ENCODE results near the gene RPL27A.

GRCh38 chr11:8689726-8690255 is 7.2 kb downstream of the RPL27A start:
- no peak for TF ChIP-seq EZH2 (IDR thresholded peaks at IDR 0.05)
- TF ChIP-seq POLR2A (IDR thresholded peaks at IDR 0.05; ENCODE audit: borderline replicate concordance, extremely low read depth, insufficient read depth, insufficient read length) = no peak
- TF ChIP-seq CTCF (IDR thresholded peaks at IDR 0.05 in 2 of 3, conservative IDR thresholded peaks at IDR 0.05 in 1 of 3; ENCODE audit: borderline replicate concordance in 1 of 3, insufficient read depth in 1 of 3, low read depth in 2 of 3, low read length in 2 of 3) = no peak
- TF ChIP-seq REST (IDR thresholded peaks at IDR 0.05; ENCODE audit: low read depth) = no peak
- no peak for TF ChIP-seq JUND (IDR thresholded peaks at IDR 0.05)
- no peak for TF ChIP-seq RAD21 (IDR thresholded peaks at IDR 0.05; ENCODE audit: low read depth)
- TF ChIP-seq ATF3 (IDR thresholded peaks at IDR 0.05) = no peak
- TF ChIP-seq ELF1 (IDR thresholded peaks at IDR 0.05; ENCODE audit: borderline replicate concordance, low read depth) = no peak
- TF ChIP-seq SIN3A (IDR thresholded peaks at IDR 0.05; ENCODE audit: low read depth) = no peak
- no peak for TF ChIP-seq ZNF274 (IDR thresholded peaks at IDR 0.05; ENCODE audit: low read depth, low read length)
- no peak for TF ChIP-seq FOSL1 (IDR thresholded peaks at IDR 0.05; ENCODE audit: low read depth)
- no peak for TF ChIP-seq TCF7L2 (IDR thresholded peaks at IDR 0.05; ENCODE audit: borderline replicate concordance, extremely low read depth, insufficient read depth, insufficient read length)
- no peak for TF ChIP-seq CEBPB (IDR thresholded peaks at IDR 0.05; ENCODE audit: low read depth)
- TF ChIP-seq EZH2phosphoT487 (IDR thresholded peaks at IDR 0.05; ENCODE audit: borderline replicate concordance) = no peak
